Lung (tissue), 12 donors: ENCODE results near the gene LRIF1. TPM values are rescaled to one million over a fixed set of nuclear protein-coding genes. Genes with fewer than 3 reads are reported as not detected.
"Not testable (repeated sequence)": the region's sequence is repeated elsewhere in the genome, so short reads cannot be mapped to it uniquely, and the experiment has no call there.

Experiments used
- ATAC-seq: fragments of 200-7000 bp; cut with Tn5 transposase; one replicate; pipeline ENCODE4 v1.9.1; 2020; ENCODE audit warnings: moderate number of reproducible peaks; ENCODE audit not compliant: insufficient read depth, low FRiP score
- DNase-seq, 3 donors: peaks; one replicate each; pipeline ENCODE4 v3.0.0-alpha.2; 2013 to 2017
- H3K27ac ChIP-seq, 2 donors: one replicate each; pipeline ENCODE4 v1.5.1; 2013; ENCODE audit warnings: mild to moderate bottlenecking in 2 of 2, moderate library complexity in 2 of 2, control low read depth in 1 of 2, inconsistent platforms in 1 of 2, low read depth in 1 of 2, low read length in 1 of 2
- H3K27me3 ChIP-seq, 3 donors: one replicate each; pipeline ENCODE4 v1.5.1; 2013; ENCODE audit warnings: low read length in 2 of 3; ENCODE audit not compliant: control insufficient read depth in 3 of 3, insufficient read depth in 3 of 3
- H3K36me3 ChIP-seq, 4 donors: one replicate each; pipeline ENCODE4 v1.5.1; 2013; ENCODE audit warnings: low read length in 4 of 4, mild to moderate bottlenecking in 1 of 4, moderate library complexity in 1 of 4; ENCODE audit not compliant: control insufficient read depth in 4 of 4, insufficient read depth in 4 of 4
- H3K4me1 ChIP-seq, 5 donors: one replicate each; pipeline ENCODE4 v1.5.1; 2013; ENCODE audit warnings: low read length in 5 of 5, mild to moderate bottlenecking in 2 of 5, moderate library complexity in 1 of 5; ENCODE audit not compliant: control insufficient read depth in 5 of 5, insufficient read depth in 5 of 5
- H3K4me3 ChIP-seq: one replicate; pipeline ENCODE4 v1.5.1; 2013; ENCODE audit warnings: mild to moderate bottlenecking, control low read depth, moderate library complexity
- H3K9ac ChIP-seq, 2 donors: one replicate each; pipeline ENCODE4 v1.5.1; 2013; ENCODE audit warnings: low read length in 2 of 2, control low read depth in 1 of 2; ENCODE audit not compliant: insufficient read depth in 1 of 2
- H3K9me3 ChIP-seq, 4 donors: one replicate each; pipeline ENCODE4 v1.5.1; 2013; ENCODE audit warnings: low read length in 3 of 4, mild to moderate bottlenecking in 1 of 4, moderate library complexity in 1 of 4; ENCODE audit not compliant: control insufficient read depth in 4 of 4, insufficient read depth in 3 of 4
- WGBS, 2 donors: extraction: QIAGEN DNeasy Blood & Tissue Kit; methylation state at CpG; one replicate each; pipeline ENCODE4 v1.1.7; 2013; 5-methylcytosine and 5-hydroxymethylcytosine counted together
- polyA plus RNA-seq, 2 donors: library from polyadenylated mRNA; stranded (reverse); fragments of 200-250 nt; gene quantifications; one replicate each; pipeline ENCODE4 v1.2.1, GENCODE V29; 2013
- total RNA-seq, 2 donors: library from RNA; depleted of rRNA in 1 of 2; stranded (reverse); fragments of >200 nt in 1 of 2; gene quantifications; one replicate each; pipeline ENCODE4 v1.2.1, GENCODE V29; 2014 to 2021
- TF ChIP-seq, protein P1 (sequence below): IDR thresholded peaks from 2 replicates; pipeline ENCODE4 v1.5.1; 2012; ENCODE audit warnings: mild to moderate bottlenecking; ENCODE audit errors: control extremely low read depth, extremely low read depth
- donor health status: control.
- donor health status: control.
- donor health status: Bipolar disorder and iron deficiency.
- donor health status: healthy.
- donor health status: DM: yes; HTN: yes; CAD: no.

Gene LRIF1
- total and polyA plus RNA-seq, 4 donors = 8.5 to 12.2 (median 9.1) TPM

DNA sequence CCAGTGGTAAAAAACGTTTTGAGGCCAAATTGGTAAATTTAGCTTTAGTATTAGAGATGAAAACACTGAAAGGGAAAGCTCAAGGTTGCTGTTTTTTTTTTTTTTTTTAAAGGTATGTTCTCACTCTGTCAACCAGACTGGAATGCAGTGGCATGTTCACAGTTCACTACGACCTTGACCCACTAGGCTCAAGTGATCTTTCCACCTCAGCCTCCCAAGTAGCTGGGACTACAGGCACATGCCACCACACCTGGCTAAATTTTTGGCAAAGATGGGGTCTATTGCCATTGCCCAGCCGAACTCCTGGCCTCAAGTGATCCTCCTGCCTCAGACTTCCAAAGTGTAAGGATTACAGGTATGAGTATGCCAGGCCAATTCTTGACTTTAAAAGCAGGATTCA is 18.9 kb downstream of the LRIF1 start:
- DNase-seq (no peak), ATAC-seq (no peak)
- peaks cover 1 to 7% (median 4%) of the 10 kb centered on the region in 4 donors for H3K36me3 ChIP-seq
- H3K9ac ChIP-seq = no peak overlapping the region
- TF ChIP-seq, protein P1, sequence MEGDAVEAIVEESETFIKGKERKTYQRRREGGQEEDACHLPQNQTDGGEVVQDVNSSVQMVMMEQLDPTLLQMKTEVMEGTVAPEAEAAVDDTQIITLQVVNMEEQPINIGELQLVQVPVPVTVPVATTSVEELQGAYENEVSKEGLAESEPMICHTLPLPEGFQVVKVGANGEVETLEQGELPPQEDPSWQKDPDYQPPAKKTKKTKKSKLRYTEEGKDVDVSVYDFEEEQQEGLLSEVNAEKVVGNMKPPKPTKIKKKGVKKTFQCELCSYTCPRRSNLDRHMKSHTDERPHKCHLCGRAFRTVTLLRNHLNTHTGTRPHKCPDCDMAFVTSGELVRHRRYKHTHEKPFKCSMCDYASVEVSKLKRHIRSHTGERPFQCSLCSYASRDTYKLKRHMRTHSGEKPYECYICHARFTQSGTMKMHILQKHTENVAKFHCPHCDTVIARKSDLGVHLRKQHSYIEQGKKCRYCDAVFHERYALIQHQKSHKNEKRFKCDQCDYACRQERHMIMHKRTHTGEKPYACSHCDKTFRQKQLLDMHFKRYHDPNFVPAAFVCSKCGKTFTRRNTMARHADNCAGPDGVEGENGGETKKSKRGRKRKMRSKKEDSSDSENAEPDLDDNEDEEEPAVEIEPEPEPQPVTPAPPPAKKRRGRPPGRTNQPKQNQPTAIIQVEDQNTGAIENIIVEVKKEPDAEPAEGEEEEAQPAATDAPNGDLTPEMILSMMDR = no peak
- WGBS, 2 donors = 65 to 69% methylated on average over 3 of the region's 3 CpGs
- no peaks in the 10 kb centered on the region for H3K27me3 ChIP-seq
- H3K27ac ChIP-seq = no peak overlapping the region
- H3K4me3 ChIP-seq = no peak overlapping the region
- H3K4me1 ChIP-seq = no peaks in the 10 kb centered on the region
- H3K9me3 ChIP-seq = peaks cover 0 to 4% (median 0%) of the 10 kb centered on the region in 4 donors

DNA sequence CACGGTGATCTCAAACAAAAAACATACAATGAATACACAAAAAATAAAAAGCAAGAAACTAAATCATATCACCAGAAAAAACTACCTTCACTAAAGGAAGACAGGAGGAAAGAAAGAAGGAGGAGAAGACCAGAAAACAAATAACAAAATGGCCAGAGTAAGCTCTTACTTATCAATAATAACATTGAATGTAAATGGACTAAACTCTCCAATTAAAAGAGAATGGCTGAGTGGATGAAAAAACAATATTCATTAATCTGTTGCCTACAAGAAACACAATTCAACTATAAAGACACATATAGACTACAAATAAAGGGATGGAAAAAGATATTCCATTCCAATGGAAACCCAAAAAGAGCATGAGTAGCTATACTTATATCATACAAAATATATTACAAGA is 27.2 kb downstream of the LRIF1 start:
- no peaks in the 10 kb centered on the region for H3K36me3 ChIP-seq
- 89 to 91% methylated on average over 1 of the region's 1 CpG for WGBS, 2 donors
- no peak for DNase-seq
- no peaks in the 10 kb centered on the region for H3K4me1 ChIP-seq
- no peaks in the 10 kb centered on the region for H3K27me3 ChIP-seq
- no peak for ATAC-seq
- H3K9me3 ChIP-seq = peaks cover 0 to 8% (median 0%) of the 10 kb centered on the region in 4 donors
- TF ChIP-seq, protein P1 = no peak
- no peak overlapping the region for H3K9ac ChIP-seq
- no peak overlapping the region for H3K4me3 ChIP-seq
- no peak overlapping the region for H3K27ac ChIP-seq

DNA sequence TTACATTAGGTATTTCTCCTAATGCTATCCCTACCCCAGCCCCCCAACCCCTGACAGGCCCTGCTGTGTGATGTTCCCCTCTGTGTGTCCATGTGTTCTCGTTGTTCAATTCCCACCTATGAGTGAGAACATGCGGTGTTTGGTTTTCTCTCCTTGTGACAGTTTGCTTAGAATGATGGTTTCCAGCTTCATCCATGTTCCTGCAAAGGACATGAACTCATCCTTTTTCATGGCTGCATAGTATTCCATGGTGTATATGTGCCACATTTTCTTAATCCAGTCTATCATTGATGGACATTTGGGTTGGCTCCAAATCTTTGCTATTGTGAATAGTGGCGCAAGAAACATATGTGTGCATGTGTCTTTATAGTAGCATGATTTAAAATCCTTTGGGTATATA is 32.6 kb downstream of the LRIF1 start:
- not testable (repeated sequence) for H3K27me3 ChIP-seq, H3K9me3 ChIP-seq, H3K36me3 ChIP-seq, DNase-seq, ATAC-seq, H3K9ac ChIP-seq, H3K27ac ChIP-seq, H3K4me1 ChIP-seq, H3K4me3 ChIP-seq
- 81 to 93% methylated on average over 3 of the region's 3 CpGs for WGBS, 2 donors

DNA sequence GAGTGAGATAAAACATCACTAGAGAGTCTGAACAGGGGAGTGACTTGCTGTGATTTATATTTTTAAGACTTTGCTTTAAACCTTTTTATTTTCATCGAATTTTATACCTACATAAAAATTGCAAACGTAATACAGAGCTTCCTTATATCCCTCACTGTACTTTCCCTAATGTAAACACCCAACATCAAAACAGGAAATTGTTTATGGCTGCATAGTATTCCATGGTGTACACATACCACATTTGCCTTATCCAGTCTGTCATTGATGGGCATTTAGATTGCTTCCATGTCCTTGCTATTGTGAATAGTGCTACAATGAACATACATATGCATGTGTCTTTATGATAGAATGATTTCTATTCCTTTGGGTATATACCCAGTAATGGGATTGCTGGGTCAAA is 34.8 kb downstream of the LRIF1 start:
- peaks cover 0 to 6% (median 2%) of the 10 kb centered on the region in 4 donors for H3K9me3 ChIP-seq
- DNase-seq = no peak
- H3K4me1 ChIP-seq = no peaks in the 10 kb centered on the region
- H3K27ac ChIP-seq = no peak overlapping the region
- ATAC-seq = no peak
- no peaks in the 10 kb centered on the region for H3K36me3 ChIP-seq
- H3K9ac ChIP-seq = no peak overlapping the region
- no peak overlapping the region for H3K4me3 ChIP-seq
- TF ChIP-seq, protein P1 = no peak
- 63 to 79% methylated on average over 2 of the region's 2 CpGs for WGBS, 2 donors
- no peaks in the 10 kb centered on the region for H3K27me3 ChIP-seq
